Stimulated activated CD8-positive, alpha-beta memory T cell treated with anti-CD3 and anti-CD28 coated beads, Interleukin-4, amount 100 ng/mL, for 4 hours (primary cell): ENCODE results near the gene MRPL58.
"Not testable (repeated sequence)": the region's sequence is repeated elsewhere in the genome, so short reads cannot be mapped to it uniquely, and the experiment has no call there.

Experiments
- DNase-seq, 2 donors: peaks; one replicate each; pipeline ENCODE4 v3.0.0-alpha.2; 2020; ENCODE audit warnings: low read depth in 2 of 2, low spot score in 1 of 2

MRPL58 gene

DNA sequence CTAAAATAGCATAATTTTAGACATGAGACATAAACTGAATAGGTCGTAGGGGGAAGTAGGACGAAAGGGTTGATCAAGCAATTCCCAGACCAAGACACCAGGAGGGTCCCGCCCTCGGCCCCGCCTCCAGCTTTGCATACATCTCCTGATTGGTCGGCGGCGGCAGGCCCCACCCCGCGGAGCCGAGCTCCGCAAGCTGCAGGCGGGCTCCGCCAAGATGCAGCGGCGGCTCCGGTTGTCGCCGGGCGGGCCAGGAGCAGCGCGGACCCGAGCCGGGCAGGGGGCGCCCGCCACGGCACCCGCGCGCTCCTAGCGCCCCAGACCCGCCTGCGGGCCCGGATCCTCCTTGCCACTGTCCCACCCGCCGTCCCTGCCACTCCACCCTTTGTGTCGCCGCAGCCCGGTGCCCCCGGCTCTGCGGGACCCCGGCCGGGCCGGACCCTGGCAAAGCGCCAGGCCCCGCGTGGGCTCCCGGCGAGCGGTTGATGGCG, 25.0 kb upstream of the MRPL58 start, which contains the start of gene CDR2L:
Gene CDR2L, plus strand, starts transcription at position 215 of the 491 bp plus-strand sequence. CDS start 412 bp downstream, outside the sequence.
- peak; percentile 82 to 83 for DNase-seq

GRCh38 chr17:74987909-74988711, 24.4 kb upstream of the MRPL58 start:
- DNase-seq: no peak

DNA sequence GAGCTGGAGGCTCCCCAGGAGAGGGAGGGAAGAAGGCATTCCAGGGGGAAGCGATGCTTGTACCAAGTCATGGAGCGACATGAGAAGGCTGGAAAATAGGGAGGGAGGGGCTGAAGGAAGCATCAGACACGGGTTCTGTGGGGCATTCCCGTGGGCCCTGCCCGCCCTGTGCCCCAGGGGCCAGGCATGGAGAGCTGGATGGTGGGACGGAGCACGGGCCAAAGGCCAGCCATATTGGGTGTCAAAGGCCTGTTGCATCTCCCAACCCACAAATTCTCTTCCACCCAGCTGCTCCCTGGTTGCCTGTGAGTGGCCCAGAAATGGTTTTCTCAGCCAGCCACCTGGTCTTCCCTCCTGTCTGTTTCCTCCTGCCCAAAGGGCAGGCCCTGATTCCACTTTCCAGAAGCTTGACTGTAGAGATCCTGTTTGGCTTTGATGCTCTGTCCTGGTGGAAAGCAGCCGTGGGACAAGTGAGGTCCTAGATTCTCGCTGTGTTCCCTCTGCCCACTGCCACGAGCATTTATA, 21.8 kb upstream of the MRPL58 start:
- DNase-seq: no peak

DNA sequence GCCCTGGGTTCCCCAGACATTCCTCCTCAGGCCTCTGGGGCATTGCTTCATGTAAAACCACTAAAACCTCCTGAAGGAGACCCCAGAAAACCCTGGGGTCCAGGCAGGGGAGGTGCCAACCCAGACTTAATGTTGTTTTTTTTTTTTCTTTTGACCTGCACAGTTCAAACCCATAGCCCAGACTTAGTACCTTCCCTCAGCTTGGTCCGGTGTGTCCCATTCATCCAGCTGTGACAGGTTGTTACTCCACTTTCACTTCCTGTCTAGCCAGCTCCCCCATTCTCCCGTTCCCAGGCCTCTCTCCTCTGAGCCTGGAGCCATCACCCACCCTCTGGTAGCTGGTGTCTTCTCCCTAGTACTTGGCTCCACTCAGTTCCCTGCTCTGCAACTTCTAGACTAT, 20.2 kb upstream of the MRPL58 start:
- no peak for DNase-seq

DNA sequence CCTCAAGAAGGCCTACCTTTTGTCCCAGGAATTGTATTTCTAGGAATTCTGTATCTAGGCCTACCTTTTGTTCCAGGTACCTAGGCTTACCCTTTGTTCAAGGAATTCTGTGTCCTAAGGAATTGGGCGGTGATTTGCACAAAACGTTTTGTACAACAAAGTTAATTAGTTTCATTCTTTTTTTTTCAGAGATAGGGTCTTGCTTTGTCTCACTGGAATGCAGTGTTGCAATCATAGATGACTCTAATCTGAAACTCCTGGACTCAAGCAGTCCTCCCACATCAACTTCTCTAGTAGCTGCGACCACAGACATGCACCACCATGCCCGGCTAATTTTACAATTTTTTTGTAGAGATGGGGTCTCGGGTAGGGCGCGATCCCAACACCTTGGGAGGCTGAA, 18.0 kb upstream of the MRPL58 start:
- no peak for DNase-seq

DNA sequence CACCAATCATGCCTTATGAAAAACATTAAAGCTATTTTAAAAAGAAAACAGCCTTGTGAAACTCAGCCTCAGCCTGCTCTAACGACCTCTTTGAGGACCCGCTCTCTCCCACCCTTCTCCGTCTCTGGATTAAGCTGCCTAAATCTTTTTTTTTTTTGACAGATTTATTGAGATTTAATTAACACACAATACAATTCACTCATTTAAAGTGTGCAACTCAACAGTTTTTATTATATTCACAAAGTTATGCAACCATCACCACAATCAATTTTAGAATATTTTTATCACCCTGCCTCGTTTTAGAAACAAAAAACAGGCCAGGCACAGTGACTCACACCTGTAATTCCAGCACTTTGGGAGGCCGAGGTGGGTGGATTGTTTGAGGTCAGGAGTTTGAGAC, 16.6 kb upstream of the MRPL58 start:
- no peak for DNase-seq

- DNase-seq: no peak
Observed at GRCh38 chr17:74998783-74999182, 13.7 kb upstream of the MRPL58 start.

DNA sequence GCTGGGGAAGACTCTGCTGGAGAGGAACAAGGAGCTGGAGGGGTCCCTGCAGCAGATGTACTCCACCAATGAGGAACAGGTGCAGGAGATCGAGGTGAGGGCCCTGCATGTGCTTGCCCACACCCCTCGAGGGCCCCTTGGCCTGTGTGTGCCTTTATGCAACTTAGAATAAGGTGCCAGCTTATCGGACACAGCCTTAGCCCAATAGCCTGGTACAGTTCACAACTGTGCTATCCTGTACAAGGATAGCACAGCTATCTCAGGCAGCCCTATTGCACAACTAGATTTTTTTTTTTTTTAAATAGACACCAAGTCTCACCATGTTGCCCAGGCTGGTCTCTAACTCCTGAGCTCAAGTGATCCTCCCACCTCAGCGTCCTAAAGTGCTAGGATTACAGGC, 12.9 kb upstream of the MRPL58 start:
- no peak for DNase-seq

DNA sequence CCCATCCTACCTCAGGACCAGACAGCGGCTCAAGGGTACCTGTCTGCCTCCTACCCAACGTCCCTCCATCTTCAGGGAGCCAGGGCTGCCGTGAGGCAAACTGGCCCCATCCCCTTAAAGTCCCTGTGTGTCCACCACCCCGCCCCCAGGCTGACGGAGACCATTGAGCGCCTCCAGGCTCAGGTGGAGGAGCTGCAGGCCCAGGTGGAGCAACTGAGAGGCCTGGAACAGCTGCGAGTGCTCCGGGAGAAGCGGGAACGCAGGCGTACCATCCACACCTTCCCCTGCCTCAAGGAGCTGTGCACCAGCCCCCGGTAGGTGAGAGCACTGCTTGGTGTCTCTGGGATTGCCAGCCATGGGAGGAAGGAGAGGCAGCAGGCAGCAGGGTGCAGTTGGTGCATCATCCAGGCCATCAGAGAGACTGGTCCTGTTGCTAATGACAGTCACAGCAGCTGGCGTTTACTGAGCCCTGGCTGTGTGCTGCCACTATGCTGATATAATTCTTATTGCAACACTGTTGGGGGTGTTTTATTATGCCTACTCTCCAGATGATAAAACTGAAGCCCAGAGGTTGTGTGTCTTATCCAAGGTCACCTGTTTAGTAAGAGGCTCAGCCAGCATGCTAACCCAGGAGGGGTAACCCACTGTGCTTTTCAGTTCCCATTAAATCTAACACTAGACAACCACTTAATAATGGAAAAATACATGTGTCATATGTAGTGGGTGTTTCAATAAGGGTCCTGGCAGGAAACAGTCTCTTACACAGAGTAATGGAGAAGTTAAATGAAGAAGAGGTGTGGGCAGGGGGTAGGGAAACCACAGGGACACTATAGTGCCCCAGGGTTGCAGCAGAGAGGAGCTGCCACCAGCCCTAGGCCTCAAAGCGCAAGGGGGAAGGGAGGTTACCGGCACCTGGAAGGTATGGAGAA, 10.3 kb upstream of the MRPL58 start:
- no peak for DNase-seq

GRCh38 chr17:75003070-75003956, 9.2 kb upstream of the MRPL58 start:
- DNase-seq: no peak

DNA sequence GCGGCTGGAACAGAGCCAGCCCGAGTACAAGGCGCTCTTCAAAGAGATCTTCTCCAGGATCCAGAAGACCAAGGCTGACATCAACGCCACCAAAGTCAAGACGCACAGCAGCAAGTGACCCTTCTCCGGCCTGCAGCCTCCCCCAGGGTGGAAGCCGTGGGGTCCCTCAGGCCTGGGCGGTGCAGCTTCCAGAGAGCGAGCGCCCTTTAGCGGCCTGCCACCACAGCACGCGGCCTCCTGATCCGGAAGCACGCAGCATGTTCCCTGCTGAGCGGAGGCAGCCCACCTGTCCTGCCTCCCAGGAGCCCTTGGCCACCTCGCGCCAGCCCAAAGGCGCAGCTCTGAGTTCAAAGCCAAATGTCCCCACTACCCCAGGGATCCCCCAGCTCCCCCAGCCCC, 8.5 kb upstream of the MRPL58 start:
- DNase-seq: no peak

DNA sequence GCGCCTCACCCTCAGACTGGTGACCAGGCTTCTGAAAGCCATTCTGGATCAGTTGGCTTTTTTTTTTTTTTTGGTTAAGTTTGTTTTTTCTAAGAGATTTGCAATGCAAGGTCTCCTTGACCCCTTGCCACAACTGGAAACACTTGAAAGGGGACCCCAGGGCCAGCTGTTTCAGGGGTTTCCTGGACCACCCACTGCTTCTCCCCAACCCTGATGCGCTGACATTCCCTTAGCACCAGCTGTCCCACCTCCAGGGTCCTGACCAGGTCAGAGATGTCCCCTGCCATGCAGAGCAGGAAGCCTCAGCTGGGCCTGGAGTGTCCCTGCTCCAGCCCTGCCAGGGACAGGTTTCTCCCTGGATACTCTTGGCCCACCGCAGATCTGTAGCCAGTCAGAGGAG, 8.1 kb upstream of the MRPL58 start:
- DNase-seq: no peak

DNA sequence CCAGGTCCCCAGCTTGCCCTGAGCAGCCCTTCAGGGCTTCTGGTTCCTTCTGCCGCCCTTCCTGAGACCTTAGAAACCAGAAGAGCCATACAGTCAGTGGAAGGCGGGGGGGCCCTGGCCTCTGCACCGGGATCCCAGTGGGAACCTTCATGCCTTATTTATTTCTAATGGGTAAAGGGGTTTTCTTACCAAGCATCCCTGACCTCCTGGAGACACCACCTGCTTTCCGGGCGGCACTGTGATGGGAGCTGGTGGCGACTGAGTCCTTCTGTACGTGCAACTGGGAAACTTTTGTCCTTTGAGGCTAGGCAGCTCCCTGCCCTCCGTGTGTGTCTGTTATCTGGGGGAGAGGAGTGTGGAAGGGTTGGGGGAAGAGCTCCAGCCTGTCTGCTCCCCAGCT, 7.2 kb upstream of the MRPL58 start:
- no peak for DNase-seq

DNA sequence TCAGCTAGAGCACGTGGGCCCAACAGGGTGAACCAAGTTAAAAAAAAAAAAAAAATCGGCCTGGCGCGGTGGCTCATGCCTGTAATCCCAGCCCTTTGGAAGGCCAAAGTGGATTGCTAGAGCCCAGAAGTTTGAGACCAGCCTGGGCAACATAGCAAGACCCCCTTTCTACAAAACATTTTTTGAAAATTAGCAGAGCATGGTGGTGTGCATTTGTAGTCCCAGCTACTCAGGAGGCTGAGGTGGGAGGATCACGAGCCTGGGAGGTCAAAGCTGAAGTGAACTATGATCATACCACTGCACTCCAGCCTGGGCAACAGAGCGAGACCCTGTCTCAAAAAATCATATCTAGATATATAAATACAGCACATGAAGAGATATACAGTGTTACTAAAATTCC, 6.4 kb upstream of the MRPL58 start:
- DNase-seq: not testable (repeated sequence)

- DNase-seq: no peak
Observed at GRCh38 chr17:75006653-75007052, 5.8 kb upstream of the MRPL58 start.

- DNase-seq: no peak
Observed at GRCh38 chr17:75008373-75008772, 4.1 kb upstream of the MRPL58 start.

DNA sequence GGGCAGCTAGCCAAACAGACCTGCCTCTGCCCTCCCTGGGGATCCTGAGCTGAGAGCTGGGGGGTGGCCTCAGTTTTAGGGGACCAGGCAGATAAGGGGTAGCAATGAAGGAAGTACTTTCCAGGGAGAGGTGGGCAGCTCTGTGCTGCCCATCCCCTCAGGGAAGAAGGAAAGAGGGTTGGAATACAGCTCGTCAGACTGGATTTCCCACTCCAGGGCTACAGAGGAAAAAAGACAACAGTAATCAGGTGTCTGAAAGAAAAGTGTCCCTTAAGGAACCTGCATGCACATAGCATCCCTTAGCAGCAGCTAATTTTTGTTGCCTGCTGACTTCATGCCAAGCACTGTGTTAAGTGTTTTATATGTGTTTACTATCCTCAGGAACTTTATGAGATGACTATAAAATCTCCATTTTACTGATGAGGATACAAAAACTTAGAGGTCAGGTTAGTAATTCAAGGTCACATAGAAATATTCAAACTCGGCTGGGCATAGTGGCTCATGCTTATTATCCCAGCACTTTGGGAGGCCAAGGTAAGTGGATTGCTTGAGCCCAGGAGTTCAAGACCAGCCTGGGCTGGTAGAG, 3.2 kb upstream of the MRPL58 start:
- no peak for DNase-seq

- DNase-seq: no peak
Observed at GRCh38 chr17:75010683-75011400, 1.6 kb upstream of the MRPL58 start.

GRCh38 chr17:75011401-75012095, 922 bp upstream of the MRPL58 start:
- no peak for DNase-seq
